Ovary (tissue), 9 donors: ENCODE data around the gene CHST9. TPM values are rescaled to one million over a fixed set of nuclear protein-coding genes. Genes with fewer than 3 reads are reported as not detected.
A peak's percentile ranks its signal among the peaks of the same experiment; 100 is the strongest.

ENCODE experiments used
- DNase-seq, 5 donors: peaks; one replicate each; pipeline ENCODE4 v3.0.0-alpha.2; 2019 to 2020
- H3K27ac ChIP-seq, 2 donors: fragments of 200-600 bp; one replicate each; pipeline versions ENCODE4 v1.5.1 to v1.8.0; 2019 to 2022
- H3K27me3 ChIP-seq: fragments of 200-600 bp; one replicate; pipeline ENCODE4 v1.8.0; 2022
- H3K36me3 ChIP-seq: fragments of 200-600 bp; sonication (generic); one replicate; pipeline ENCODE4 v1.5.1; 2019
- H3K4me1 ChIP-seq: one replicate; pipeline ENCODE4 v1.8.1; 2013; ENCODE audit warnings: mild to moderate bottlenecking, moderate library complexity; ENCODE audit not compliant: insufficient read depth
- H3K4me3 ChIP-seq: fragments of 200-600 bp; sonication (generic); one replicate; pipeline ENCODE4 v1.5.1; 2017
- H3K9me3 ChIP-seq, 2 donors: fragments of 200-600 bp in 1 of 2; sonication (generic) in 1 of 2; one replicate each; pipeline versions ENCODE4 v1.5.1 to v1.8.1; 2013 to 2019; ENCODE audit warnings: mild to moderate bottlenecking in 1 of 2, moderate library complexity in 1 of 2
- CTCF ChIP-seq, 3 donors: fragments of 450-650 bp in 2 of 3; fragments of 200-600 bp in 1 of 3; IDR thresholded peaks; one replicate each; pipeline versions ENCODE4 v1.5.1 to v1.8.0; 2016 to 2022; ENCODE audit warnings: antibody characterized with exemption in 3 of 3, mild to moderate bottlenecking in 1 of 3
- EP300 ChIP-seq: sonication (generic); formaldehyde crosslinking; IDR thresholded peaks from one replicate; pipeline ENCODE4 v1.6.1; 2017; ENCODE audit warnings: antibody characterized with exemption
- POLR2A ChIP-seq: fragments of 450-650 bp; IDR thresholded peaks from one replicate; pipeline ENCODE4 v1.6.1; 2017; ENCODE audit warnings: antibody characterized with exemption, mild to moderate bottlenecking, moderate library complexity
- WGBS, 3 donors: extraction: QIAGEN DNeasy Blood & Tissue Kit in 1 of 3; methylation state at CpG; one replicate each; pipeline versions ENCODE4 v1.1.5 to v1.1.7; 2013 to 2017; 5-methylcytosine and 5-hydroxymethylcytosine counted together
- intact Hi-C, 4 donors: fragments of 100-400 bp; cut with DNase I; formaldehyde crosslinking; loops; one replicate each; pipeline versions ENCODE4 v1.11.0 to v1.15.1; 2022 to 2023
- polyA plus RNA-seq, 2 donors: library from polyadenylated mRNA; stranded (reverse); fragments of 200-250 nt in 1 of 2; fragments of 350-450 nt in 1 of 2; fragmentation: Illumina TruSeq in 1 of 2; extraction: RNeasy Lipid Tissue Mini Kit (QIAGEN cat#74804) in 1 of 2; gene quantifications; one replicate each; pipeline ENCODE4 v1.2.3, GENCODE V29; 2013 to 2014
- total RNA-seq, 7 donors: library from RNA; depleted of rRNA in 2 of 7; stranded (reverse); fragments of >200 nt in 2 of 7; fragmentation: NEBNext Ultra II Directional in 3 of 7; extraction: Animal tissue kit (Norgen Biotek cat#: 25700) in 3 of 7; gene quantifications; one replicate each; pipeline versions ENCODE4 v1.1.0 to v1.2.4, GENCODE V29; 2016 to 2023
- donor health status: DM: no; HTN: no; CAD: no; lungs with moderate emphysema.
- donor health status: DM: no; HTN: no; CAD: no.
- donor health status: Bipolar disorder and iron deficiency.
- donor health status: DM: yes; HTN: yes; CAD: no.
- donor health status: DM: no; HTN: no; CAD: no.
- donor health status: DM: yes; HTN: yes; CAD: no.

The CHST9 gene
- total and polyA plus RNA-seq, 9 donors = 0.02 to 3.6 (median 0.12) TPM; not detected in 1

- no peaks in the 10 kb centered on the region for H3K4me1 ChIP-seq
- no peak overlapping the region for H3K4me3 ChIP-seq
- TF ChIP-seq CTCF (IDR thresholded peaks at IDR 0.05) (no peak), POLR2A (no peak), EP300 (no peak)
- DNase-seq = no peak
- H3K36me3 ChIP-seq = no peaks in the 10 kb centered on the region
- no peaks in the 10 kb centered on the region for H3K9me3 ChIP-seq
- WGBS, 3 donors = 61 to 79% (median 73%) methylated on average over 4 of the region's 4 CpGs
- H3K27me3 ChIP-seq = no peaks in the 10 kb centered on the region
- intact Hi-C loops = no loop called here
- H3K27ac ChIP-seq = no peak overlapping the region
Measured at GRCh38 chr18:26970637-26971036, 214.5 kb downstream of the CHST9 start.

GRCh38 chr18:26965206-26965605, 219.9 kb downstream of the CHST9 start:
- no peaks in the 10 kb centered on the region for H3K9me3 ChIP-seq
- peaks cover 8% of the 10 kb centered on the region for H3K4me1 ChIP-seq
- no peak overlapping the region for H3K27ac ChIP-seq
- no peak overlapping the region for H3K4me3 ChIP-seq
- TF ChIP-seq EP300 = no peak
- no peak for TF ChIP-seq CTCF (IDR thresholded peaks at IDR 0.05)
- TF ChIP-seq POLR2A = no peak
- WGBS, 3 donors = 70 to 77% (median 76%) methylated on average over 3 of the region's 3 CpGs
- no peaks in the 10 kb centered on the region for H3K36me3 ChIP-seq
- no peaks in the 10 kb centered on the region for H3K27me3 ChIP-seq
- peak in 2 of 5 donors; percentile 12 to 58 for DNase-seq
- intact Hi-C loops = no loop called here

GRCh38 chr18:26963292-26963691, 221.8 kb downstream of the CHST9 start:
- TF ChIP-seq POLR2A (no peak), EP300 (no peak), CTCF (IDR thresholded peaks at IDR 0.05) (no peak)
- intact Hi-C loops = no loop called here
- no peak for DNase-seq
- no peaks in the 10 kb centered on the region for H3K9me3 ChIP-seq
- H3K4me1 ChIP-seq = peaks cover 8% of the 10 kb centered on the region
- H3K36me3 ChIP-seq = no peaks in the 10 kb centered on the region
- no peaks in the 10 kb centered on the region for H3K27me3 ChIP-seq
- H3K27ac ChIP-seq = no peak overlapping the region
- WGBS, 3 donors = 25 to 33% (median 31%) methylated on average over 3 of the region's 3 CpGs
- no peak overlapping the region for H3K4me3 ChIP-seq

- 94 to 96% (median 96%) methylated on average over 3 of the region's 3 CpGs for WGBS, 3 donors
- intact Hi-C loops = no loop called here
Measured at GRCh38 chr18:26961839-26962238, 223.3 kb downstream of the CHST9 start.

More at GRCh38 chr18:26961839-26962238, 223.3 kb downstream of the CHST9 start:
- Histone ChIP-seq H3K4me1 (peaks cover 8% of the 10 kb centered on the region), H3K9me3 (no peaks in the 10 kb centered on the region), H3K27ac (no peak overlapping the region), H3K36me3 (no peaks in the 10 kb centered on the region), H3K4me3 (no peak overlapping the region), H3K27me3 (no peaks in the 10 kb centered on the region)
- no peak for TF ChIP-seq POLR2A
- TF ChIP-seq CTCF (IDR thresholded peaks at IDR 0.05) = no peak
- no peak for TF ChIP-seq EP300
- no peak for DNase-seq
